WERI-Rb-1 (cell line): Measurements from ENCODE around the gene IL3.

Experiments used
- DNase-seq: peaks from one replicate; pipeline ENCODE4 v3.0.0-alpha.2; 2020
- H3K27ac ChIP-seq: fragments of 250-450 bp; sonication (Bioruptor Pico); 2 replicates; pipeline ENCODE4 v1.5.1; 2020; ENCODE audit warnings: mild to moderate bottlenecking, moderate library complexity
- H3K27me3 ChIP-seq: fragments of 250-450 bp; sonication (Bioruptor Pico); 2 replicates; pipeline ENCODE4 v1.5.1; 2021; ENCODE audit warnings: mild to moderate bottlenecking, low read depth, moderate library complexity; ENCODE audit not compliant: insufficient read depth, severe bottlenecking
- H3K36me3 ChIP-seq: fragments of 250-450 bp; sonication (Bioruptor Pico); 2 replicates; pipeline ENCODE4 v1.5.1; 2020; ENCODE audit warnings: mild to moderate bottlenecking, moderate library complexity
- H3K4me3 ChIP-seq: 2 replicates; pipeline ENCODE4 v1.5.1; 2011; ENCODE audit warnings: low read depth, mild to moderate bottlenecking, control low read depth, low read length
- H3K9me3 ChIP-seq: fragments of 250-450 bp; sonication (Bioruptor Pico); 2 replicates; pipeline ENCODE4 v1.5.1; 2021; ENCODE audit warnings: mild to moderate bottlenecking, moderate library complexity; ENCODE audit not compliant: severe bottlenecking
- CTCF ChIP-seq: IDR thresholded peaks from 2 replicates; pipeline ENCODE4 v1.5.1; 2011; ENCODE audit warnings: low read depth, mild to moderate bottlenecking, control low read depth, inconsistent platforms, low read length

IL3 gene

GRCh38 chr5:132050661-132051552, 9.5 kb upstream of the IL3 start:
- no peak for DNase-seq
- H3K27me3 ChIP-seq, result no peaks in the 10 kb centered on the region
- no peaks in the 10 kb centered on the region for H3K9me3 ChIP-seq
- no peaks in the 10 kb centered on the region for H3K36me3 ChIP-seq
- no peak overlapping the region for H3K27ac ChIP-seq
- no peak overlapping the region for H3K4me3 ChIP-seq
- TF ChIP-seq CTCF, result no peak

DNA sequence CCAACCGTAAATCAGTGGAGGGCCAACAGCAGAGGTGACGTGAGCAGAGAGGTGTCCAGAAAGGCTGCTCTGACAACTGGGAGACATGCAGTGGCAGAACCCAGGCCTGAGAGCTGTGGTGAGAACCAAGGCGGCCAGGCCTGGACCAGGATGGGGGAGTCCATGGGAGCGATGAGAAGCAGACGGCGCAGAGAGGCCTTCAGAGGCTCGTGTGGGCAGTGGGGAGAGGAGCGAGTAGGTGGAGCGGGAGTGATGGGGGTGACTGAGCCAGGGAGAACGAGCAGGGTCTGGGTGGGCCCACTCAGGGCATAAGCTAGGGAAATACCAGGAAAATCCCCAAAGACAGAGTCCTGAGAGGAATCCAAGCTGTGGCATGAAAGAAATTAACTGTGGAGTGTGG, 7.9 kb upstream of the IL3 start:
- no peak for TF ChIP-seq CTCF
- Histone ChIP-seq H3K4me3 (no peak overlapping the region), H3K27me3 (no peaks in the 10 kb centered on the region), H3K36me3 (no peaks in the 10 kb centered on the region), H3K9me3 (no peaks in the 10 kb centered on the region), H3K27ac (no peak overlapping the region)
- DNase-seq, result no peak

- H3K4me3 ChIP-seq, result no peak overlapping the region
- TF ChIP-seq CTCF, result no peak
- H3K36me3 ChIP-seq, result no peaks in the 10 kb centered on the region
- no peak for DNase-seq
- no peaks in the 10 kb centered on the region for H3K27me3 ChIP-seq
- H3K27ac ChIP-seq, result no peak overlapping the region
- no peaks in the 10 kb centered on the region for H3K9me3 ChIP-seq
These were observed 7.0 kb upstream of the IL3 start for GRCh38 chr5:132053483-132053882.

GRCh38 chr5:132054031-132054696, 6.3 kb upstream of the IL3 start:
- Histone ChIP-seq H3K4me3 (no peak overlapping the region), H3K27me3 (no peaks in the 10 kb centered on the region), H3K9me3 (no peaks in the 10 kb centered on the region), H3K36me3 (no peaks in the 10 kb centered on the region), H3K27ac (no peak overlapping the region)
- no peak for TF ChIP-seq CTCF
- DNase-seq, result peak; percentile 3

DNA sequence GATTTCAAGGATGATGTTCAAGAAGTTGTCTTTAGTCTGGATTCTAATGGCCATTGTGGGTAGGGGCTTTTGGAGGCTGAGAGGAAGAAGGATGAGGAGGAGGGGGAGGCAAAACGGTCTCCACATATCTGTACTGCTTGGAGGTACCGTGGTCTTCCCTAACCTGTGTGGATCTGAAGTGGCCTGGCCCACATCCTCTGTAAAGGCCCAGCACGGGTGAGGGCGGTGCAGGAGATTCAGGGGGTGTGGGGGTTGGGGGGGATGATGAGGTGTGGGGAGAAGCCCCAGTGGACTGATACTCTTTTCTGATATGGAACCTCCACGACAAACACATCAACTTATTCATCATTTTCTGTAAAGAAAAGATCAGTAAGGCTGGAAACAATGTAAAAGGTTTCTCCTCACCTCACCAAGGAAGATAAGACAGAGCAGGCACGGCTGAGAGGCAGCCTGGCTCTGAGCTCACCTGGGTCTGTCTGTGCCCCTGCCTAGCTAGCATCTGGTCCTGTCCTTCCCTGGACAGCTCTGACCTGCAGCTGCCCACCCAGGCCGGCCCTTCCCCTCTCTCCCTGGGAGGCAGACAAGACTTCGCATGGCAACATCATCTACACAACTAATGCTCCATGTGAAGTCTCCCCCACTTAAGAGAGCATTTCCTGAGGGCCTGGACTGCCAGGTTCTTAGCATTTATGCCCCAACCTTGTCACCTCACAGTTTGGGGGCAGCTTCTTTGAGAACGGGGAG, 5.6 kb upstream of the IL3 start:
- Histone ChIP-seq H3K27me3 (no peaks in the 10 kb centered on the region), H3K27ac (no peak overlapping the region), H3K4me3 (no peak overlapping the region), H3K36me3 (no peaks in the 10 kb centered on the region), H3K9me3 (no peaks in the 10 kb centered on the region)
- no peak for TF ChIP-seq CTCF
- DNase-seq, result peak; percentile 3
